ENCODE results near the gene MEPCE. TPM values are rescaled to one million over a fixed set of nuclear protein-coding genes. Genes with fewer than 3 reads are reported as not detected.
A peak's percentile ranks its signal among the peaks of the same experiment; 100 is the strongest.

MEPCE gene
- total RNA-seq, 4 donors from 2014 or later: 38.5 to 50.4 (median 39.6) TPM

DNA sequence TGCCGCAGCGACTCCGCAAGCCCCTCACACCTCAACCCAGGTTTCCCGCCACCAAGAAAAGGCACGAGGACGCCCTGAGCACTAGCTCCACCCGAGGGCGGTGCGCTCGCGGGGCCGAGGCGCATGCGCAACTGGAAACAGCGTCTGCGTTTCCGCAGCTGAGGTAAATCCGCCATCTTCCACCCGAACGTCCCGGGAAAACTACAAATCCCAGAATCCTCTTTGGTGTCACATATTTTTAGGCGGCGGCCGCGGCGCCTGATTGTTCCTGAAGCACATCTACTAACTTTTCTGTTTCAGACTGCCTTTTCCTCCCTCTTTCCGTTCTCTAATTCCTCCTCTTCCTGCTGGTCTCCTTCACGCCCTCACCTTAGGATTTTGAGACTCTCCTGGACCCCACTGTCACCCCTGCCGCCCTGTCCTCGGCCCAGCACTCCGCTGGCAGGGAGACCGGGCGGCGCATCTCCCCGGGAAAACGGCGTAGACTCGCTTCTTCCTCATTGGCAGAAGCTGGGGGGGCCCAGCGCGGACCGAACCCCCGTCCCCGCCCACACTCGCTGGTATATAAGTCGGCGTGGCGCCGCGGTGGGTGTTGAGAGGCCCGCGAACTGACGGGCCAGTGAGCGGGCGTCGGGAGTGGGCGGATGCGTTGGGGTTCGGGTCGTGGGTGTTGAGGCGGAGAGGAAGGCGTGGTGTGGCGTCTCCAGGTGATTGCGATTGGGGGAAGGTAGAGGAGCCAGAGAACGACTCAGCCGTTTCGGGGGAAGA, 1.2 kb upstream of the MEPCE start, which contains the start of gene ZCWPW1:
Gene ZCWPW1 (minus strand): TSS at position 505 of the 768 bp plus-strand sequence. CDS start 8,054 bp downstream, outside the sequence.
- Histone ChIP-seq H3K4me3 (peak within 1 kb of the TSS; percentile 96), H3K9me3 (no peaks in the 10 kb centered on the region), H3K27me3 (no peaks in the 10 kb centered on the region), H3K36me3 (peaks cover 7% of the 10 kb centered on the region), H3K27ac (peak within 1 kb of the TSS; percentile 97), H3K4me1 (peaks cover 38% of the 10 kb centered on the region)
- DNase-seq (ENCODE audit: low spot score in 2 of 2): peak; percentile 99
- TF ChIP-seq POLR2AphosphoS5 (IDR thresholded peaks at IDR 0.05): peak; percentile 96 to 99 (median 97)
- peak; percentile 98 to 100 for TF ChIP-seq POLR2A (IDR thresholded peaks at IDR 0.05)
- TF ChIP-seq, protein P1, sequence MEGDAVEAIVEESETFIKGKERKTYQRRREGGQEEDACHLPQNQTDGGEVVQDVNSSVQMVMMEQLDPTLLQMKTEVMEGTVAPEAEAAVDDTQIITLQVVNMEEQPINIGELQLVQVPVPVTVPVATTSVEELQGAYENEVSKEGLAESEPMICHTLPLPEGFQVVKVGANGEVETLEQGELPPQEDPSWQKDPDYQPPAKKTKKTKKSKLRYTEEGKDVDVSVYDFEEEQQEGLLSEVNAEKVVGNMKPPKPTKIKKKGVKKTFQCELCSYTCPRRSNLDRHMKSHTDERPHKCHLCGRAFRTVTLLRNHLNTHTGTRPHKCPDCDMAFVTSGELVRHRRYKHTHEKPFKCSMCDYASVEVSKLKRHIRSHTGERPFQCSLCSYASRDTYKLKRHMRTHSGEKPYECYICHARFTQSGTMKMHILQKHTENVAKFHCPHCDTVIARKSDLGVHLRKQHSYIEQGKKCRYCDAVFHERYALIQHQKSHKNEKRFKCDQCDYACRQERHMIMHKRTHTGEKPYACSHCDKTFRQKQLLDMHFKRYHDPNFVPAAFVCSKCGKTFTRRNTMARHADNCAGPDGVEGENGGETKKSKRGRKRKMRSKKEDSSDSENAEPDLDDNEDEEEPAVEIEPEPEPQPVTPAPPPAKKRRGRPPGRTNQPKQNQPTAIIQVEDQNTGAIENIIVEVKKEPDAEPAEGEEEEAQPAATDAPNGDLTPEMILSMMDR (IDR thresholded peaks at IDR 0.05): no peak
- under 1% methylated on average over 44 of the region's 66 CpGs for WGBS

DNA sequence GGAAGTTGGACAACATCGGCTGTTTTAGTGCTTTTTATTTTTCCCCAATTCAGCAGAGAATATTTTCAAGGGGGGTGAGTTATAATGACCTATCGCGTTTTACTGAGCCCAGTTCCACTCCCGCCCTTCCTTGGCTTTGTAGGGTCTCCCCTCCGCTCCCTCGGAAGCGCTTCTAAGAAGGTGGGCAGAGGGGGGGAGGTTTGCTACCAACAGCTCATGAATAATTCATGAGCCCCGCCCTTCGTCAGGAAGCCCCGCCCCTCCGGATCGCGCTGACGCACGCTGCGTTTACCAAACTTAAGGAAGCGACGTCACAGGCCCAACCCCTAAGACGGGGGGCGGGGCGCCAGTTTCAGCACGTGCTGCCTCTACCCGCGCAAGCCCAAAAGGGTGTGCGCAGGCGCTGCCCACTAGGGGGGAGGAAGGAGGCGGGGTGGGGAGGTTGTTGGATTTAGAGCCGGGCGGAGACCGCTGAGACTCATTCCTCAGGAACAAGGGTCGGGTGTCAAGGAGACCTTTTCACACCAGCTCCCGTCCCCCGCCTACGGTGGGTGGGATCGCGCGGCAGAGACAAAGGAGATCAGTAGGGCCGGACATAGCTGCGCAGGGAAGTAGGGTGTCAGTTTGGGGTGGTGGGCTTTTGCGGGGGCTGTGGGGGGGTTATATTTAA, 529 bp upstream of the MEPCE start:
- WGBS: under 1% methylated on average over 37 of the region's 40 CpGs
- peak; percentile 100 for DNase-seq (ENCODE audit: low spot score in 2 of 2)
- Histone ChIP-seq H3K27me3 (no peaks in the 10 kb centered on the region), H3K4me3 (peak overlapping the region; percentile 96), H3K27ac (peak overlapping the region; percentile 97), H3K4me1 (peaks cover 41% of the 10 kb centered on the region), H3K36me3 (peaks cover 14% of the 10 kb centered on the region), H3K9me3 (no peaks in the 10 kb centered on the region)
- peak; percentile 82 to 92 (median 89) for TF ChIP-seq POLR2AphosphoS5 (IDR thresholded peaks at IDR 0.05)
- TF ChIP-seq POLR2A (IDR thresholded peaks at IDR 0.05): peak; percentile 37 to 86
- peak; percentile 44 for TF ChIP-seq EP300 (IDR thresholded peaks at IDR 0.05)
- TF ChIP-seq, protein P1 (IDR thresholded peaks at IDR 0.05): peak in 1 of 2 donors; percentile 14

DNA sequence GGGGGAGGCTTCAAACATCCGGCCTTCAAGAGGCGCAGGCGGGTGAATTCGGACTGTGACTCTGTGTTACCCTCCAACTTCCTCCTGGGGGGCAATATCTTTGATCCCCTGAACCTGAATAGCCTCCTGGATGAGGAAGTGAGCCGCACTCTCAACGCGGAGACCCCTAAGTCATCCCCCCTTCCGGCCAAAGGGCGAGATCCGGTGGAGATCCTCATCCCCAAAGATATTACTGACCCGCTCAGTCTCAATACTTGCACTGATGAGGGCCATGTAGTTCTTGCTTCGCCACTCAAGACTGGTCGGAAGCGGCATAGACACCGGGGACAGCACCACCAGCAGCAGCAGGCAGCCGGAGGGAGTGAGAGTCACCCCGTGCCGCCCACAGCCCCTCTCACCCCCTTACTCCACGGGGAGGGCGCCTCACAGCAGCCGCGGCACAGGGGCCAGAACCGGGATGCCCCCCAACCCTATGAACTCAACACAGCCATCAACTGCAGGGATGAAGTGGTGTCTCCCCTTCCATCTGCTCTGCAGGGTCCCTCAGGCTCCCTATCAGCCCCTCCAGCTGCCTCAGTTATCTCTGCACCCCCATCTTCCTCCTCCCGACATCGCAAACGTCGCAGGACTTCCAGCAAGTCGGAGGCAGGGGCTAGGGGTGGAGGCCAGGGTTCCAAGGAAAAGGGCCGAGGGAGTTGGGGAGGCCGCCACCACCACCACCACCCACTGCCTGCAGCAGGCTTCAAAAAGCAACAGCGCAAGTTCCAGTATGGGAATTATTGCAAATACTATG, 1.1 kb downstream of the MEPCE start:
- peak in 1 of 2 donors; percentile 73 for DNase-seq (ENCODE audit: low spot score in 2 of 2)
- no peaks in the 10 kb centered on the region for H3K9me3 ChIP-seq
- TF ChIP-seq EP300 (IDR thresholded peaks at IDR 0.05) (no peak), POLR2A (IDR thresholded peaks at IDR 0.05) (no peak), POLR2AphosphoS5 (IDR thresholded peaks at IDR 0.05) (no peak)
- TF ChIP-seq, protein P1 (IDR thresholded peaks at IDR 0.05): no peak
- peaks cover 19% of the 10 kb centered on the region for H3K36me3 ChIP-seq
- peak overlapping the region; percentile 96 for H3K4me3 ChIP-seq
- H3K4me1 ChIP-seq: peaks cover 55% of the 10 kb centered on the region
- H3K27ac ChIP-seq: peak overlapping the region; percentile 97
- 34% methylated on average over 20 of the region's 31 CpGs for WGBS
- H3K27me3 ChIP-seq: no peaks in the 10 kb centered on the region

DNA sequence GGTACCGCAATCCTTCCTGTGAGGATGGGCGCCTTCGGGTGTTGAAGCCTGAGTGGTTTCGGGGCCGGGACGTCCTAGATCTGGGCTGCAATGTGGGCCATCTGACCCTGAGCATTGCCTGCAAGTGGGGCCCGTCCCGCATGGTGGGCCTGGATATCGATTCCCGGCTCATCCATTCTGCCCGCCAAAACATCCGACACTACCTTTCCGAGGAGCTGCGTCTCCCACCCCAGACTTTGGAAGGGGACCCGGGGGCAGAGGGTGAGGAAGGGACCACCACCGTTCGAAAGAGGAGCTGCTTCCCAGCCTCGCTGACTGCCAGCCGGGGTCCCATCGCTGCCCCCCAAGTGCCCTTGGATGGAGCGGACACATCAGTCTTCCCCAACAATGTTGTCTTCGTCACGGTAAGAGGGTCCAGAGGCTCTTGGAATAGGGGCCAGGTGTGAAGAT, 1.7 kb downstream of the MEPCE start:
- no peak for DNase-seq (ENCODE audit: low spot score in 2 of 2)
- H3K4me3 ChIP-seq: peak overlapping the region; percentile 96
- H3K27me3 ChIP-seq: no peaks in the 10 kb centered on the region
- peaks cover 19% of the 10 kb centered on the region for H3K36me3 ChIP-seq
- TF ChIP-seq POLR2AphosphoS5 (IDR thresholded peaks at IDR 0.05): no peak
- TF ChIP-seq, protein P1 (IDR thresholded peaks at IDR 0.05): no peak
- no peak for TF ChIP-seq POLR2A (IDR thresholded peaks at IDR 0.05)
- no peak for TF ChIP-seq EP300 (IDR thresholded peaks at IDR 0.05)
- WGBS: 87% methylated on average over 16 of the region's 23 CpGs
- H3K27ac ChIP-seq: no peak overlapping the region
- peaks cover 55% of the 10 kb centered on the region for H3K4me1 ChIP-seq
- no peaks in the 10 kb centered on the region for H3K9me3 ChIP-seq

Measured in suprapubic skin (tissue), 4 donors.